ENCODE data around the gene HSFX4. TPM values are rescaled to one million over a fixed set of nuclear protein-coding genes. Genes with fewer than 3 reads are reported as not detected.

HSFX4 gene
- total and polyA plus RNA-seq, 9 of the 15 experiments (the other 6 are each of a cell fraction or from before 2014, with no cell fraction given): 0.10 to 0.24 (median 0.14) TPM; not detected in 6

GRCh38 chrX:149881081-149881711, 48.2 kb upstream of the HSFX4 start, which contains the start of gene MAGEA8 (continued):
- TF ChIP-seq ATF1 (CRISPR knock-in tag; IDR thresholded peaks at IDR 0.05) (no peak), ATF1 (tag; IDR thresholded peaks at IDR 0.05) (peak; percentile 89), ZKSCAN1 (IDR thresholded peaks at IDR 0.05; ENCODE audit: low read depth, low read length) (no peak), PRDM10 (IDR thresholded peaks at IDR 0.05; ENCODE audit: partially characterized antibody) (peak; percentile 14), MAZ (CRISPR knock-in tag; conservative IDR thresholded peaks at IDR 0.05 in 1 of 2, IDR thresholded peaks at IDR 0.05 in 1 of 2) (peak in 1 of 2 experiments; percentile 51; a peak in 3 of 4 replicates), VEZF1 (CRISPR knock-in tag; IDR thresholded peaks at IDR 0.05) (peak; percentile 44), L3MBTL2 (IDR thresholded peaks at IDR 0.05) (0 out of 2 replicates have a peak, but pooled peaks have one; percentile 15), TRIM28 (IDR thresholded peaks at IDR 0.05) (no peak), POLR2A (conservative IDR thresholded peaks at IDR 0.05) (0 out of 2 replicates have a peak, but pooled peaks have one; percentile 46), POLR2G (IDR thresholded peaks at IDR 0.05; ENCODE audit: low read depth, low read length) (no peak), SOX6 (IDR thresholded peaks at IDR 0.05) (no peak), HBP1 (CRISPR knock-in tag; IDR thresholded peaks at IDR 0.05) (no peak), MBD2 (IDR thresholded peaks at IDR 0.05; ENCODE audit: borderline replicate concordance, low read depth) (no peak), ZFX (CRISPR knock-in tag; IDR thresholded peaks at IDR 0.05) (peak; percentile 13; the same call in 1 of the 2 replicates)

All from K562 (cell line).